SK-N-SH (cell line): ENCODE measurements around the gene SNAPC1.

ENCODE experiments used
- CTCF ChIP-seq: fragments of 200-600 bp; sonication (generic); IDR thresholded peaks from 2 replicates; pipeline ENCODE4 v1.6.1; 2017; ENCODE audit warnings: antibody characterized with exemption, mild to moderate bottlenecking, moderate library complexity
- EP300 ChIP-seq, 2 experiments: IDR thresholded peaks; 2 replicates each; pipeline versions ENCODE4 v1.4.0 to v1.6.1; 2012; ENCODE audit warnings: borderline replicate concordance in 1 of 2, low read depth in 1 of 2, low read length in 1 of 2
- FOXM1 ChIP-seq: IDR thresholded peaks from 2 replicates; pipeline ENCODE4 v1.4.0; 2012; ENCODE audit warnings: low read depth, mild to moderate bottlenecking
- MXI1 ChIP-seq: IDR thresholded peaks from 2 replicates; pipeline ENCODE4 v1.6.1; 2012; ENCODE audit warnings: mild to moderate bottlenecking, low read depth, low read length, improper control_type of control experiment
- TF ChIP-seq, protein P1 (sequence below): fragments of 150-350 bp; IDR thresholded peaks from 2 replicates; pipeline ENCODE4 v1.6.1; 2017; ENCODE audit warnings: antibody characterized with exemption, low read length, low read depth, borderline replicate concordance

GRCh38 chr14:61780125-61780524, 17.9 kb downstream of the SNAPC1 start:
- TF ChIP-seq EP300 (IDR thresholded peaks at IDR 0.05; ENCODE audit: borderline replicate concordance in 1 of 2, low read depth in 1 of 2, low read length in 1 of 2) (no peak), MXI1 (no peak), CTCF (no peak), FOXM1 (no peak)
- TF ChIP-seq, protein P1, sequence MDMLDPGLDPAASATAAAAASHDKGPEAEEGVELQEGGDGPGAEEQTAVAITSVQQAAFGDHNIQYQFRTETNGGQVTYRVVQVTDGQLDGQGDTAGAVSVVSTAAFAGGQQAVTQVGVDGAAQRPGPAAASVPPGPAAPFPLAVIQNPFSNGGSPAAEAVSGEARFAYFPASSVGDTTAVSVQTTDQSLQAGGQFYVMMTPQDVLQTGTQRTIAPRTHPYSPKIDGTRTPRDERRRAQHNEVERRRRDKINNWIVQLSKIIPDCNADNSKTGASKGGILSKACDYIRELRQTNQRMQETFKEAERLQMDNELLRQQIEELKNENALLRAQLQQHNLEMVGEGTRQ, result no peak
